Measurements from ENCODE around the gene ZNF281.

Gene ZNF281

DNA sequence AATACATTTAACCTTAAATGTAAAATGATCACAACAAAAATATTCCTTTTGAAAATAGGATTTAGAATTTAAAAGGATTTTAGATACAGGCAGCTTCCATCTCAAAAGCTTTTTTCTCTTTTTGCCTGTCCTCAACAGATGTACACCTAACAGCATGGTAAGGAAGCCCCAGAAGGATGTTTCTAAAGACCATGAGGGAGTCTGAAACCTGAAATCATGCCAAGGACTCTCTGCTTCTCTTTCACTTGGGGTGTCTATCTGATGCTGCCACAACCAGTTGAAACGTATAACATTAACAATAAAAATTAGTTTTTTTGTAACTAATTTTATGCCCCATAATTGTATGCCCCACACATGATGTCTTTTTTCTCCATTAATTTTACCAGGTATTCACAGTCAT is 5.4 kb upstream of the ZNF281 start:
- no peaks in the 10 kb centered on the region for H3K9me3 ChIP-seq (ENCODE audit: control insufficient read depth, insufficient read depth, low read depth, low read length)
- H3K4me3 ChIP-seq (ENCODE audit: low read depth, low read length), result no peak overlapping the region
- H3K4me1 ChIP-seq (ENCODE audit: control insufficient read depth, insufficient read depth, low read length), result peaks cover 2% of the 10 kb centered on the region; the same call in 1 of the 2 replicates
- TF ChIP-seq ZNF202 (tag by site-specific recombination; IDR thresholded peaks at IDR 0.05; ENCODE audit: borderline replicate concordance) (no peak), ZSCAN18 (tag by site-specific recombination; IDR thresholded peaks at IDR 0.05) (no peak), ZNF580 (tag by site-specific recombination; IDR thresholded peaks at IDR 0.05) (no peak)
- TF ChIP-seq, protein P1, sequence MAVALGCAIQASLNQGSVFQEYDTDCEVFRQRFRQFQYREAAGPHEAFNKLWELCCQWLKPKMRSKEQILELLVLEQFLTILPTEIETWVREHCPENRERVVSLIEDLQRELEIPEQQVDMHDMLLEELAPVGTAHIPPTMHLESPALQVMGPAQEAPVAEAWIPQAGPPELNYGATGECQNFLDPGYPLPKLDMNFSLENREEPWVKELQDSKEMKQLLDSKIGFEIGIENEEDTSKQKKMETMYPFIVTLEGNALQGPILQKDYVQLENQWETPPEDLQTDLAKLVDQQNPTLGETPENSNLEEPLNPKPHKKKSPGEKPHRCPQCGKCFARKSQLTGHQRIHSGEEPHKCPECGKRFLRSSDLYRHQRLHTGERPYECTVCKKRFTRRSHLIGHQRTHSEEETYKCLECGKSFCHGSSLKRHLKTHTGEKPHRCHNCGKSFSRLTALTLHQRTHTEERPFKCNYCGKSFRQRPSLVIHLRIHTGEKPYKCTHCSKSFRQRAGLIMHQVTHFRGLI (tag by site-specific recombination; IDR thresholded peaks at IDR 0.05), result no peak
- H3K27ac ChIP-seq (ENCODE audit: extremely low read depth, low read depth, low read length), result no peak overlapping the region
- ChIA-PET CTCF (interaction anchor here (1.4 kb wide), 1 partner anchor 94 kb away, joined by 3 read pairs; no protein-coding TSS in a partner anchor), POLR2A (interaction anchor here (0.9 kb wide), 1 partner anchor 10 kb away, joined by 4 read pairs; no protein-coding TSS in a partner anchor)
- no peaks in the 10 kb centered on the region for H3K36me3 ChIP-seq (ENCODE audit: control insufficient read depth in 2 of 2, insufficient read depth in 1 of 2, low read length in 2 of 2)

DNA sequence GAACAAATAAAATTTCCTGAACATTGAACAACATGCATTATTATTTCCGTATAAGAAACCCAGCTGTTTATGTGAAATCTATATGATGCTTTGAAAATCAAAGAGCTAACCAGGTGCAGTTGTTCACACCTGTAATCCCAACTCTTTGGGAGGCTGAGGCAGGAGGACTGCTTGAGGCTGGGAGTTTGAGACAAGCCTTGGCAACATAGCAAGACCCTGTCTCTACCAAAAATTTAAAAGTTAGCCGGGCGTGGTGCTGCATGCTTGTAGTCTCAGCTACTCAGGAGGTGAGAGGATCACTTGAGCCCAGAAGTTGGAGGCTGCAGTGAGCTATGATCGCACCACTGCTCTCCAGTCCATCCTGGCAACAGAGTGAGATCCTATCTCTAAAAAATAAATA is 4.8 kb upstream of the ZNF281 start:
- no peaks in the 10 kb centered on the region for H3K9me3 ChIP-seq (ENCODE audit: control insufficient read depth, insufficient read depth, low read depth, low read length)
- no peak overlapping the region for H3K27ac ChIP-seq (ENCODE audit: extremely low read depth, low read depth, low read length)
- no peaks in the 10 kb centered on the region for H3K36me3 ChIP-seq (ENCODE audit: control insufficient read depth in 2 of 2, insufficient read depth in 1 of 2, low read length in 2 of 2)
- H3K4me1 ChIP-seq (ENCODE audit: control insufficient read depth, insufficient read depth, low read length), result peaks cover 2% of the 10 kb centered on the region; the same call in 1 of the 2 replicates
- H3K4me3 ChIP-seq (ENCODE audit: low read depth, low read length), result no peak overlapping the region
- CTCF ChIA-PET, result interaction anchor here (1.4 kb wide), 1 partner anchor 95 kb away, joined by 3 read pairs; no protein-coding TSS in a partner anchor
- POLR2A ChIA-PET, result no interaction called here
- no peak for TF ChIP-seq ZNF639 (tag by site-specific recombination; IDR thresholded peaks at IDR 0.05)
- no peak for TF ChIP-seq ZNF623 (tag by site-specific recombination; IDR thresholded peaks at IDR 0.05)
- TF ChIP-seq PRDM10 (tag by site-specific recombination; IDR thresholded peaks at IDR 0.05), result no peak
- TF ChIP-seq, protein P2, sequence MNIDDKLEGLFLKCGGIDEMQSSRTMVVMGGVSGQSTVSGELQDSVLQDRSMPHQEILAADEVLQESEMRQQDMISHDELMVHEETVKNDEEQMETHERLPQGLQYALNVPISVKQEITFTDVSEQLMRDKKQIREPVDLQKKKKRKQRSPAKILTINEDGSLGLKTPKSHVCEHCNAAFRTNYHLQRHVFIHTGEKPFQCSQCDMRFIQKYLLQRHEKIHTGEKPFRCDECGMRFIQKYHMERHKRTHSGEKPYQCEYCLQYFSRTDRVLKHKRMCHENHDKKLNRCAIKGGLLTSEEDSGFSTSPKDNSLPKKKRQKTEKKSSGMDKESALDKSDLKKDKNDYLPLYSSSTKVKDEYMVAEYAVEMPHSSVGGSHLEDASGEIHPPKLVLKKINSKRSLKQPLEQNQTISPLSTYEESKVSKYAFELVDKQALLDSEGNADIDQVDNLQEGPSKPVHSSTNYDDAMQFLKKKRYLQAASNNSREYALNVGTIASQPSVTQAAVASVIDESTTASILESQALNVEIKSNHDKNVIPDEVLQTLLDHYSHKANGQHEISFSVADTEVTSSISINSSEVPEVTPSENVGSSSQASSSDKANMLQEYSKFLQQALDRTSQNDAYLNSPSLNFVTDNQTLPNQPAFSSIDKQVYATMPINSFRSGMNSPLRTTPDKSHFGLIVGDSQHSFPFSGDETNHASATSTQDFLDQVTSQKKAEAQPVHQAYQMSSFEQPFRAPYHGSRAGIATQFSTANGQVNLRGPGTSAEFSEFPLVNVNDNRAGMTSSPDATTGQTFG (tag by site-specific recombination; IDR thresholded peaks at IDR 0.05; ENCODE audit: borderline replicate concordance), result no peak
- no peak for TF ChIP-seq ZBTB48 (tag by site-specific recombination; IDR thresholded peaks at IDR 0.05)
- no peak for TF ChIP-seq ZNF132 (tag by site-specific recombination; IDR thresholded peaks at IDR 0.05; ENCODE audit: borderline replicate concordance)
- TF ChIP-seq, protein P3, sequence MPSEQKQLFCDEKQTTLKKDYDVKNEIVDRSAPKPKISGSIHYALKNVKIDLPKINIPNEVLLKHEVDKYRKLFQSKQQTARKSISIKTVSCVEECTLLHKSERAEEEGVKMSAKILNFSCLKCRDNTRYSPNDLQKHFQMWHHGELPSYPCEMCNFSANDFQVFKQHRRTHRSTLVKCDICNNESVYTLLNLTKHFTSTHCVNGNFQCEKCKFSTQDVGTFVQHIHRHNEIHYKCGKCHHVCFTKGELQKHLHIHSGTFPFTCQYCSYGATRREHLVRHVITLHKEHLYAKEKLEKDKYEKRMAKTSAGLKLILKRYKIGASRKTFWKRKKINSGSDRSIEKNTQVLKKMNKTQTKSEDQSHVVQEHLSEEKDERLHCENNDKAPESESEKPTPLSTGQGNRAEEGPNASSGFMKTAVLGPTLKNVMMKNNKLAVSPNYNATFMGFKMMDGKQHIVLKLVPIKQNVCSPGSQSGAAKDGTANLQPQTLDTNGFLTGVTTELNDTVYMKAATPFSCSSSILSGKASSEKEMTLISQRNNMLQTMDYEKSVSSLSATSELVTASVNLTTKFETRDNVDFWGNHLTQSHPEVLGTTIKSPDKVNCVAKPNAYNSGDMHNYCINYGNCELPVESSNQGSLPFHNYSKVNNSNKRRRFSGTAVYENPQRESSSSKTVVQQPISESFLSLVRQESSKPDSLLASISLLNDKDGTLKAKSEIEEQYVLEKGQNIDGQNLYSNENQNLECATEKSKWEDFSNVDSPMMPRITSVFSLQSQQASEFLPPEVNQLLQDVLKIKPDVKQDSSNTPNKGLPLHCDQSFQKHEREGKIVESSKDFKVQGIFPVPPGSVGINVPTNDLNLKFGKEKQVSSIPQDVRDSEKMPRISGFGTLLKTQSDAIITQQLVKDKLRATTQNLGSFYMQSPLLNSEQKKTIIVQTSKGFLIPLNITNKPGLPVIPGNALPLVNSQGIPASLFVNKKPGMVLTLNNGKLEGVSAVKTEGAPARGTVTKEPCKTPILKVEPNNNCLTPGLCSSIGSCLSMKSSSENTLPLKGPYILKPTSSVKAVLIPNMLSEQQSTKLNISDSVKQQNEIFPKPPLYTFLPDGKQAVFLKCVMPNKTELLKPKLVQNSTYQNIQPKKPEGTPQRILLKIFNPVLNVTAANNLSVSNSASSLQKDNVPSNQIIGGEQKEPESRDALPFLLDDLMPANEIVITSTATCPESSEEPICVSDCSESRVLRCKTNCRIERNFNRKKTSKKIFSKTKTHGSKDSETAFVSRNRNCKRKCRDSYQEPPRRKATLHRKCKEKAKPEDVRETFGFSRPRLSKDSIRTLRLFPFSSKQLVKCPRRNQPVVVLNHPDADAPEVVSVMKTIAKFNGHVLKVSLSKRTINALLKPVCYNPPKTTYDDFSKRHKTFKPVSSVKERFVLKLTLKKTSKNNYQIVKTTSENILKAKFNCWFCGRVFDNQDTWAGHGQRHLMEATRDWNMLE (tag by site-specific recombination; conservative IDR thresholded peaks at IDR 0.05; ENCODE audit: low read depth), result no peak
- TF ChIP-seq SCRT2 (tag by site-specific recombination; IDR thresholded peaks at IDR 0.05), result no peak
- no peak for TF ChIP-seq ZNF26 (tag by site-specific recombination; IDR thresholded peaks at IDR 0.05)
- TF ChIP-seq ZNF302 (tag by site-specific recombination; IDR thresholded peaks at IDR 0.05; ENCODE audit: low read depth), result no peak
- TF ChIP-seq FEZF1 (tag by site-specific recombination; IDR thresholded peaks at IDR 0.05), result no peak
- no peak for TF ChIP-seq GLI4 (tag by site-specific recombination; IDR thresholded peaks at IDR 0.05)
